ENCODE measurements around the gene TDP1. TPM values are rescaled to one million over a fixed set of nuclear protein-coding genes. Genes with fewer than 3 reads are reported as not detected.

Gene TDP1
- total and polyA plus RNA-seq, 2 donors (not counting 1 experiment from before 2014, with no cell fraction given) = 20.5 to 55.9 TPM

- no peaks in the 10 kb centered on the region for H4K20me1 ChIP-seq (ENCODE audit: control insufficient read depth, insufficient read depth, low read length, poor library complexity, severe bottlenecking)
- ChIA-PET CTCF (no interaction called here), POLR2A (no interaction called here)
- H2AFZ ChIP-seq (ENCODE audit: insufficient read depth, low read depth, low read length, poor library complexity, severe bottlenecking) = no peak overlapping the region
- DNase-seq (no peak), ATAC-seq (ENCODE audit: low read depth) (no peak)
- H3K36me3 ChIP-seq (replicated peaks in 1 of 2; ENCODE audit: control extremely low read depth in 1 of 2, control insufficient read depth in 1 of 2, extremely low read depth in 1 of 2, insufficient read depth in 2 of 2, low read length in 1 of 2) = peaks cover 37 to 59% of the 10 kb centered on the region in 2 experiments
- no peaks in the 10 kb centered on the region for H3K27me3 Mint-ChIP-seq
- no peak for TF ChIP-seq EZH2 (IDR thresholded peaks at IDR 0.05; ENCODE audit: borderline replicate concordance, insufficient read depth, low read depth, low read length, poor library complexity, severe bottlenecking)
- TF ChIP-seq, protein P1, sequence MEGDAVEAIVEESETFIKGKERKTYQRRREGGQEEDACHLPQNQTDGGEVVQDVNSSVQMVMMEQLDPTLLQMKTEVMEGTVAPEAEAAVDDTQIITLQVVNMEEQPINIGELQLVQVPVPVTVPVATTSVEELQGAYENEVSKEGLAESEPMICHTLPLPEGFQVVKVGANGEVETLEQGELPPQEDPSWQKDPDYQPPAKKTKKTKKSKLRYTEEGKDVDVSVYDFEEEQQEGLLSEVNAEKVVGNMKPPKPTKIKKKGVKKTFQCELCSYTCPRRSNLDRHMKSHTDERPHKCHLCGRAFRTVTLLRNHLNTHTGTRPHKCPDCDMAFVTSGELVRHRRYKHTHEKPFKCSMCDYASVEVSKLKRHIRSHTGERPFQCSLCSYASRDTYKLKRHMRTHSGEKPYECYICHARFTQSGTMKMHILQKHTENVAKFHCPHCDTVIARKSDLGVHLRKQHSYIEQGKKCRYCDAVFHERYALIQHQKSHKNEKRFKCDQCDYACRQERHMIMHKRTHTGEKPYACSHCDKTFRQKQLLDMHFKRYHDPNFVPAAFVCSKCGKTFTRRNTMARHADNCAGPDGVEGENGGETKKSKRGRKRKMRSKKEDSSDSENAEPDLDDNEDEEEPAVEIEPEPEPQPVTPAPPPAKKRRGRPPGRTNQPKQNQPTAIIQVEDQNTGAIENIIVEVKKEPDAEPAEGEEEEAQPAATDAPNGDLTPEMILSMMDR (IDR thresholded peaks at IDR 0.05) = no peak
- H3K9me3 ChIP-seq (ENCODE audit: control extremely low read depth in 1 of 3, control insufficient read depth in 2 of 3, insufficient read depth in 1 of 3, low read length in 2 of 3) = no peaks in the 10 kb centered on the region
- no peak overlapping the region for H3K27ac Mint-ChIP-seq
- H3K4me1 Mint-ChIP-seq = no peaks in the 10 kb centered on the region
- H3K4me2 ChIP-seq (replicated peaks; ENCODE audit: low read depth, low read length, poor library complexity, severe bottlenecking) = no peak overlapping the region
- H3K4me1 ChIP-seq (ENCODE audit: control insufficient read depth in 2 of 2, insufficient read depth in 2 of 2, low read length in 2 of 2) = no peaks in the 10 kb centered on the region
- no peaks in the 10 kb centered on the region for H3K9me3 Mint-ChIP-seq (ENCODE audit: insufficient read depth)
- H3K27ac ChIP-seq (ENCODE audit: low read length in 2 of 2) = no peak overlapping the region
- no peaks in the 10 kb centered on the region for H3K79me2 ChIP-seq (ENCODE audit: control insufficient read depth, insufficient read depth, low read length)
- intact Hi-C loops (cut with micrococcal nuclease) = no loop called here
- H3K27me3 ChIP-seq (replicated peaks in 1 of 4; ENCODE audit: control extremely low read depth in 1 of 4, control insufficient read depth in 3 of 4, insufficient read depth in 4 of 4, low read length in 3 of 4) = no peaks in the 10 kb centered on the region
- H3K4me3 Mint-ChIP-seq = no peak overlapping the region
- H3K4me3 ChIP-seq (ENCODE audit: control extremely low read depth in 1 of 5, extremely low read depth in 1 of 5, insufficient read depth in 1 of 5, low read depth in 2 of 5, low read length in 4 of 5) = no peak overlapping the region
- H3K9ac ChIP-seq (ENCODE audit: low read length) = no peak overlapping the region
- WGBS (ENCODE audit: insufficient coverage) = no CpG with 5 or more reads among the region's 5 CpGs
Observed at GRCh38 chr14:89990218-89990617, 34.5 kb downstream of the TDP1 start.

DNA sequence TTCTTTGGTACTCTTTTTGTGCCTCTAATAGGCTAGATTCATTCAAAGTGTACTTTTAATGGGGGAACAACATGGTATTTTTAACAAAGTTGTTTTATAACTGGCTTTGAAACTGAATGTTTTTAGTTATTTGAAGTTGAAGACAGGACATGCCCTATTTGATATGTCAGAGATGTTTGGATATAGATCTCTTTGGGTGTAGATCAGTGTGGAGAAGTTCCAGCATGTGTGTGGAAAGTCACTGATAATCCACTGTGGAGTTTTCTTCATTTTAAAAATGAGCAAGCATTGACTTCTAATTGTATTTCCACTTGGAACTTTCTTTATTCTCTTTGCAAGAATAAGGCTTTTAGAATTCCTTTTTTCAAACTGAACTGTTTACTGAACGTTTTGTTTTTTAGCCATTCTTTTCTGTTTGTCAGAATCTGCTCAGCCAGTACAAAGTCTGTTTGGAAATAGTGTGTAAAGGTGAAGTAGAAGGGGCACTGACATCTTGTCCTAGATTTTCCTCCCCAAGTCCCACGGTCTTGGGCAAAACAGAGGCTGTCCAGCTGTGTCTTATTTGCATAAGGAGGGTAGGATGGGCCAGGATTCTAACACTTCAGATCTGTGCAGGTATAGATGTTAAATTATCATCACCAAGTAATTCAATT lies 35.0 kb downstream of the TDP1 start:
- Histone ChIP-seq H4K20me1 (ENCODE audit: control insufficient read depth, insufficient read depth, low read length, poor library complexity, severe bottlenecking) (no peaks in the 10 kb centered on the region), H3K9ac (ENCODE audit: low read length) (no peak overlapping the region), H3K79me2 (ENCODE audit: control insufficient read depth, insufficient read depth, low read length) (no peaks in the 10 kb centered on the region), H2AFZ (ENCODE audit: insufficient read depth, low read depth, low read length, poor library complexity, severe bottlenecking) (no peak overlapping the region), H3K27me3 (replicated peaks in 1 of 4; ENCODE audit: control extremely low read depth in 1 of 4, control insufficient read depth in 3 of 4, insufficient read depth in 4 of 4, low read length in 3 of 4) (no peaks in the 10 kb centered on the region), H3K36me3 (replicated peaks in 1 of 2; ENCODE audit: control extremely low read depth in 1 of 2, control insufficient read depth in 1 of 2, extremely low read depth in 1 of 2, insufficient read depth in 2 of 2, low read length in 1 of 2) (peaks cover 39 to 64% of the 10 kb centered on the region in 2 experiments), H3K4me3 (ENCODE audit: control extremely low read depth in 1 of 5, extremely low read depth in 1 of 5, insufficient read depth in 1 of 5, low read depth in 2 of 5, low read length in 4 of 5) (no peak overlapping the region), H3K4me2 (replicated peaks; ENCODE audit: low read depth, low read length, poor library complexity, severe bottlenecking) (no peak overlapping the region), H3K4me1 (ENCODE audit: control insufficient read depth in 2 of 2, insufficient read depth in 2 of 2, low read length in 2 of 2) (no peaks in the 10 kb centered on the region), H3K27ac (ENCODE audit: low read length in 2 of 2) (no peak overlapping the region), H3K9me3 (ENCODE audit: control extremely low read depth in 1 of 3, control insufficient read depth in 2 of 3, insufficient read depth in 1 of 3, low read length in 2 of 3) (no peaks in the 10 kb centered on the region)
- DNase-seq (no peak), ATAC-seq (ENCODE audit: low read depth) (no peak)
- no peaks in the 10 kb centered on the region for H3K9me3 Mint-ChIP-seq (ENCODE audit: insufficient read depth)
- H3K4me3 Mint-ChIP-seq = no peak overlapping the region
- intact Hi-C loops (cut with micrococcal nuclease) = no loop called here
- TF ChIP-seq EZH2 (IDR thresholded peaks at IDR 0.05; ENCODE audit: borderline replicate concordance, insufficient read depth, low read depth, low read length, poor library complexity, severe bottlenecking) = no peak
- TF ChIP-seq, protein P1 (IDR thresholded peaks at IDR 0.05) = no peak
- ChIA-PET CTCF (interaction anchor here (1.7 kb wide), 1 partner anchor 17 kb away, joined by 4 read pairs; no protein-coding TSS in a partner anchor), POLR2A (no interaction called here)
- H3K4me1 Mint-ChIP-seq = no peaks in the 10 kb centered on the region
- no peak overlapping the region for H3K27ac Mint-ChIP-seq
- no peaks in the 10 kb centered on the region for H3K27me3 Mint-ChIP-seq
- 80% methylated on average over 1 of the region's 2 CpGs for WGBS (ENCODE audit: insufficient coverage)

Data from B cell (primary cell).